Neuron (in vitro differentiated cells): ENCODE results near the gene UTP25.
"Not testable (repeated sequence)": the region's sequence is repeated elsewhere in the genome, so short reads cannot be mapped to it uniquely, and the experiment has no call there.

Source experiments
- H2AFZ ChIP-seq: one replicate; pipeline ENCODE4 v1.6.1; 2013; ENCODE audit warnings: low read depth, mild to moderate bottlenecking, inconsistent platforms, low read length, moderate library complexity
- H3K27me3 ChIP-seq: one replicate; pipeline ENCODE4 v1.6.1; 2013; ENCODE audit warnings: low read length; ENCODE audit not compliant: insufficient read depth
- H3K36me3 ChIP-seq: one replicate; pipeline ENCODE4 v1.6.1; 2013; ENCODE audit warnings: low read length; ENCODE audit not compliant: insufficient read depth
- H3K4me1 ChIP-seq: one replicate; pipeline ENCODE4 v1.6.1; 2013; ENCODE audit warnings: low read length; ENCODE audit not compliant: insufficient read depth
- H3K4me3 ChIP-seq: 2 replicates; pipeline ENCODE4 v1.5.1; 2013; ENCODE audit warnings: mild to moderate bottlenecking, low read length, moderate library complexity
- H3K9me3 ChIP-seq: one replicate; pipeline ENCODE4 v1.6.1; 2013; ENCODE audit warnings: low read length

The UTP25 gene

GRCh38 chr1:209886219-209886536 is 58.4 kb downstream of the UTP25 start:
- Histone ChIP-seq H2AFZ (no peak overlapping the region), H3K36me3 (no peaks in the 10 kb centered on the region), H3K9me3 (no peaks in the 10 kb centered on the region), H3K4me1 (peaks cover 18% of the 10 kb centered on the region), H3K27me3 (no peaks in the 10 kb centered on the region), H3K4me3 (no peak overlapping the region)

DNA sequence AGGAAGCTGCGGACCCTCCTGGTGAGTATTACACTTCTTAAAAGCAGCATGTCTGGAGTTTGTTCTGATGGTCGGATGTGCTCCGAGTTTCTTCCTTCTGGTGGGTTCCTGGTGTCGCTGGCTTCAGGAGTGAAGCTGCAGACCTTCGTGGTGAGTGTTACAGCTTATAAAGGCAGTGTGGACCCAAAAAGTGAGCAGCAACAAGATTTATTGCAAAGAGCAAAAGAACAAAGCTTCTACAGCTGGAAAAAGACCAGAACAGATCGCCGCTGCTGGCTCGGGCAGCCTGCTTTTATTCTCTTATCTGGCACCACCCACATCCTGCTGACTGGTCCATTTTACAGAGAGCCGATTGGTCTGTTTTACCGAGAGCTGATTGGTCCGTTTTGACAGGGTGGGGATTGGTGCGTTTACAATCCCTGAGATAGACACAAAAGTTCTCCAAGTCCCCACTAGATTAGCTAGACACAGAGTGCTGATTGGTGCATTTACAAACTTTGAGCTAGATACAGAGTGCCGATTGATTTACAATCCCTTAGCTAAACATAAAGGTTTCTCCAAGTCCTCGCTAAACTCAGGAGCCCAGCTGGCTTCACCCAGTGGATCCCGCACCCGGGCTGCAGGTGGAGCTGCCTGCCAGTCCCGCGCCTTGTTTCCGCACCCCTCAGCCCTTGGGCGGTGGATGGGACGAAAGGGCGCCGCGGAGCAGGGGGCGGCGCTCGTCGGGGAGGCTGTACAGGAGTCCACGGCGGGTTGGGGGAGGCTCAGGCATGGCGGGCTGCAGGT is 60.7 kb downstream of the UTP25 start:
- not testable (repeated sequence) for H3K4me3 ChIP-seq, H3K9me3 ChIP-seq, H3K27me3 ChIP-seq, H3K36me3 ChIP-seq, H2AFZ ChIP-seq
- peaks cover 11% of the 10 kb centered on the region for H3K4me1 ChIP-seq

GRCh38 chr1:209889077-209889418 is 61.3 kb downstream of the UTP25 start:
- Histone ChIP-seq H3K4me3 (no peak overlapping the region), H3K36me3 (no peaks in the 10 kb centered on the region), H3K27me3 (no peaks in the 10 kb centered on the region), H3K9me3 (no peaks in the 10 kb centered on the region), H3K4me1 (peaks cover 6% of the 10 kb centered on the region), H2AFZ (no peak overlapping the region)

DNA sequence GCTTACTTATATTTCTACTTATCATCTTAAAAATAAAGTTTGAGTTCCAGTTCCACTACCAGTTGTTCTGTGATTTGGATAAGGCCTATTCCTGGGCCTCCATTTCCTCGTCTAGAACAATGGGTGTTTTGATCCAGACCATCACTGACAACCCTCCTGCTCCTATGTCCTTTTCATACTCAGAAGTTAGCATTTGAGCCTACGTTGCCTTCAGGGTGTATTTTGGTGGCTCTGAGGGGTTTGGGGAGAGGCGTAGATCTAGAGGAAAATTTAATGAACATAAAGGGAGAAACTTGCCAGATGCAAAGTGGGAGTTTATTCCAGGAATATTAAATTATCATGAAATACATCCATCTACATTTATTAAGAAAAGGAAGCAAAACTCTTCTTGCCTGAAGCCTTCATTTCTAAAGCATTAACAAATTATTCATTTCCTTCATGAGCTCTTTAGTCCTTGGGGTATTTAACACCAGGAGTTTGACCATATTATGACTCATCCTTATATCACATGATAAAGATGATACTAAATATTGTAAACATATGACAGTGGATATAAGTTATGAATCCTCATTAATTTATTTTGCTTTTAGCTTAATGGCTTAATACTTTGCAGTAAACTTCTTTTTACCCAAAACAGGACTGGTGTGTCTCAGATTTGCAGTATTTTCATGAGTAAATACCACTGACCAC is 63.0 kb downstream of the UTP25 start:
- H3K27me3 ChIP-seq = no peaks in the 10 kb centered on the region
- H3K9me3 ChIP-seq = no peaks in the 10 kb centered on the region
- H3K36me3 ChIP-seq = no peaks in the 10 kb centered on the region
- H2AFZ ChIP-seq = no peak overlapping the region
- no peaks in the 10 kb centered on the region for H3K4me1 ChIP-seq
- no peak overlapping the region for H3K4me3 ChIP-seq

DNA sequence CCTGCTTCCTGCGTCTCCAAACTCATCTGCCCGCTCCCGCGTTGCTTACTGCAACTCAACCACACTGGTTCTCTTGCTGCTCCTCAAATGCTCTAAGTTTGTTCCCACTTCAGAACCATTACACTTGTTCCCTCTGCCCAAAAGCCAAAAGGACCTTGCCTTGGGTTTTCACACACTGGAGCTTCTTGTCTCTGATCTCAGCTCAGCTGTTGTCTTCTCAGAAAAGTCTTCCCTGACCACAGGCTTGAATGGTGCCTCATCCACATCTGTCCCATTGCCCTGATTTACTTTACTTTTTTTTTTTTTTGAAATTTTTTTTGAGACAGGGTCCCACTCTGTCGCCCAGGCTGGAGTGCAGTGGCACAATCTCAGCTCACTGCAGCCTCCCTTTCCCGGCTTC is 66.0 kb downstream of the UTP25 start:
- no peaks in the 10 kb centered on the region for H3K4me1 ChIP-seq
- no peaks in the 10 kb centered on the region for H3K36me3 ChIP-seq
- H3K4me3 ChIP-seq = no peak overlapping the region
- H3K27me3 ChIP-seq = peaks cover 3% of the 10 kb centered on the region
- H2AFZ ChIP-seq = no peak overlapping the region
- H3K9me3 ChIP-seq = no peaks in the 10 kb centered on the region

DNA sequence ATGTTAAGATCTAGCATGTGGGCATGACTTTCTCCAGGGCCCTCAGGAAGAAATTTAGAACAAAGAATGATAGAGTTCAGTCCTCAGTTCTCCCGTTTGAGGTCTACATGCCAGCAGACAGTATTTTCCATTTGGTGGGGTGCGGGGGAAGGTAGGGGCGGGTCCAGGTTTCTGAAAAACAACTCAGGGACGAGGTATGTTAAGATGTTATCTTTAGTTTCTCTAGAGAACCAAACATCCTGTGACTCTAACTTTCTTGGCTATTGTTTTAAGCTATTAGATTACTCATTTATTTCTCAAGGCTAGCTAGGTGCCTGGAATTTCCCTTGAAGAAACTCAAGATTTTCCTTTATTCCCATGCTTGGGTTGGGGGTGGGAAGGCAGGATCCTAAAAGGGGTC is 67.9 kb downstream of the UTP25 start:
- Histone ChIP-seq H3K4me3 (no peak overlapping the region), H3K4me1 (no peaks in the 10 kb centered on the region), H3K36me3 (no peaks in the 10 kb centered on the region), H2AFZ (no peak overlapping the region), H3K9me3 (no peaks in the 10 kb centered on the region), H3K27me3 (peaks cover 3% of the 10 kb centered on the region)

DNA sequence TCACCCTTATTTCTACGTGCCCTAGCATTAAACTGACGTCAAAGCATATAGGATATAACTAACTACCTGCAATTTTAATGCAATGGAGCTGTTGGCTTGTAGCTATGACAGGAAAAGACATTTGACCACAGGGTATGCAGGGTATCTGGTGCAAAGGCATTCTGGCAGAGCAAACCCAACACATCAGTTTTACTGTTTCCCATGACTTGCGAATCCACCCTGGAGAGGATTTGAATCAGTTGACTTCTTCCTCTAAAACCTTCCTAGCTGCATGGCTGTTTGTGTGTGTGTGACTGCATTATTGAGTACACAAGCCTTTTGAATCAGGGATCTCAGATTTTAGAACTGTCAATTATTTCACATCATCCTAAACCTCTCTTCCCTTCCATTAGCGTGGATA is 68.6 kb downstream of the UTP25 start:
- no peak overlapping the region for H2AFZ ChIP-seq
- peaks cover 3% of the 10 kb centered on the region for H3K27me3 ChIP-seq
- no peaks in the 10 kb centered on the region for H3K4me1 ChIP-seq
- no peaks in the 10 kb centered on the region for H3K9me3 ChIP-seq
- no peaks in the 10 kb centered on the region for H3K36me3 ChIP-seq
- H3K4me3 ChIP-seq = no peak overlapping the region

DNA sequence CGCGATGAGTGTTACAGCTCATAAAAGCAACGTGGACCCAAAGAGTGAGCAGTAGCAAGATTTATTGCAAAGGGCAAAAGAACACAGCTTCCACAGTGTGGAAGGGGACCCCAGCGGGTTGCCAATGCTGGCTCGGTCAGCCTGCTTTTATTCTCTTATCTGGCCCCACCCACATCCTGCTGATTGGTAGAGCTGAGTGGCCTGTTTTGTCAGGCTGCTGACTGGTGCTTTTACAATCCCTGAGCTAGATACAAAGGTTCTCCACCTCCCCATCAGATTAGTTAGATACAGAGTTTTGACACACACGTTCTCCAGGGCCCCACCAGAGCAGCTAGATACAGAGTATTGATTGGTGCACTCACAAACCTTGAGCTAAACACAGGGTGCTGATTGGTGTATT is 70.5 kb downstream of the UTP25 start:
- H3K36me3 ChIP-seq, H3K27me3 ChIP-seq, H3K4me1 ChIP-seq, H3K4me3 ChIP-seq, H2AFZ ChIP-seq, H3K9me3 ChIP-seq: not testable (repeated sequence)

- not testable (repeated sequence) for H3K36me3 ChIP-seq, H3K4me1 ChIP-seq, H2AFZ ChIP-seq, H3K27me3 ChIP-seq, H3K4me3 ChIP-seq, H3K9me3 ChIP-seq
Observed at GRCh38 chr1:209898851-209899250, 71.1 kb downstream of the UTP25 start.

DNA sequence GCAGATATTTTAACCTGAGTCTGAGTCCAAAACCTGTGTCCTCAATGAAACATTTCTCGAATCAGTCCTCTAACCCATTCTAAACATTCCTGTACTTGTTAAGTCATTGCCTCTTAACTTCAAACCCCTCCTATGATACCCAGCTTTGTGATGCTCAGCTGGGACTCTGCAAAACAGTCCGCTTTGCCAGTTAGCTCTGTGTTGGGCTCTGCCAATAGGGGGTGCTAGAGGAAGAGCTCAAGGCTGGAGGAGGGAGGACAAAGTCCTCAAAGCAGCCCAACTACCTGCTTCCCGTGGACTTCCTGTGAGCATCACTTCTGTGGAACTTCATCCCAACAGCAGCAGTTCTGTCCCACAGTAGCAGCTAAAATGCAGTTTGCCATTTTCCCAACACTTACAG is 72.2 kb downstream of the UTP25 start:
- Histone ChIP-seq H3K27me3 (peaks cover 3% of the 10 kb centered on the region), H3K9me3 (no peaks in the 10 kb centered on the region), H3K4me1 (no peaks in the 10 kb centered on the region), H3K36me3 (no peaks in the 10 kb centered on the region), H3K4me3 (no peak overlapping the region), H2AFZ (no peak overlapping the region)

- Histone ChIP-seq H3K4me1 (no peaks in the 10 kb centered on the region), H3K36me3 (no peaks in the 10 kb centered on the region), H3K9me3 (no peaks in the 10 kb centered on the region), H3K4me3 (no peak overlapping the region), H3K27me3 (peaks cover 3% of the 10 kb centered on the region), H2AFZ (no peak overlapping the region)
Observed at GRCh38 chr1:209900734-209901133, 73.0 kb downstream of the UTP25 start.

- peaks cover under 1% of the 10 kb centered on the region for H3K27me3 ChIP-seq
- H3K4me1 ChIP-seq = no peaks in the 10 kb centered on the region
- no peak overlapping the region for H2AFZ ChIP-seq
- H3K4me3 ChIP-seq = no peak overlapping the region
- H3K36me3 ChIP-seq = no peaks in the 10 kb centered on the region
- H3K9me3 ChIP-seq = no peaks in the 10 kb centered on the region
Observed at GRCh38 chr1:209901211-209901610, 73.4 kb downstream of the UTP25 start.

GRCh38 chr1:209904774-209905173 is 77.0 kb downstream of the UTP25 start:
- not testable (repeated sequence) for H3K4me3 ChIP-seq, H3K9me3 ChIP-seq, H3K36me3 ChIP-seq, H3K27me3 ChIP-seq, H2AFZ ChIP-seq, H3K4me1 ChIP-seq
